ENCODE measurements around the gene MARCHF3. TPM values are rescaled to one million over a fixed set of nuclear protein-coding genes. Genes with fewer than 3 reads are reported as not detected.

The MARCHF3 gene
- total and polyA plus RNA-seq, 12 donors: 4.8 to 76.2 (median 45.9) TPM

DNA sequence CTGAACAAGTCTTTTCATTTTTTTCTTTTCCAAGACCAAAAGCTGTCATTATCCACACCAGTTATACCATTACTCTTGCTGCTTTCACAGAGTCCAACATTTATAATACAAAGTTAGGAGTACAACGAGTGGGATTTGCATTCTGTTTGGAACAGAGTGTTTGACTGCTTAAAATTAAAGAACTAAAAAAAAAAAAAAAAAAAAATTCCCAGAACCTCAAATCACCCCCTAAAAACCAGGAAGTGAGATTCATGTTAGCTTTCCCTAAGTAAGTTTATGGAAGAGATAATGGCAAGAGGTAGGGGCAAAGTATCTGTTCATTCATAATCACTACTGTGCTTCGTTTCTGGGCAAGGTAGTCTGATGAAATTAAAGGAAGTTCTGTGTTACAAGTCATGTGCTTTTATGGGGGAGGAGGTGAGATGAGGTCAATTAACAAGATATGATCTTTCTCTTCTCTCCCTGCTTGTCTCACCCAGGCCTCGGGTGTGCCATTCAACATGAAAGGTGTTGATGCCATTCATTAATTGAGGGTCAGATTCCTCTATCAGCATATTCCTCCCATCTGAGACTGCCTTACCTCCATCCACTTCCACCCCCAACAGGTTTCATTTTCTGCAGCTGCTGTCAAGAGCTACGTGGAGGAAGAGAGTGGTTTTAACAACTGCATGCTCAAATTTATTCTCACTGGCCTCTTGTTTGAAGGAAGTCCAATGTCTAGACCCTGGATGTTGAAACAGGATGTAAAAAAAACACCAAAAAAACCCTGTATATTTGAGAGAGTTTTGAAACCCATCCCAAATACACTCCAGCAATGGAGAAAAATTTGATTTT, 58.1 kb downstream of the MARCHF3 start:
- Histone ChIP-seq H3K9me3 (no peaks in the 10 kb centered on the region), H3K4me3 (no peak overlapping the region), H3K4me1 (peaks cover 11 to 58% (median 47%) of the 10 kb centered on the region in 9 donors), H3K27me3 (no peaks in the 10 kb centered on the region), H3K27ac (peak overlapping the region in 8 of 10 donors; percentile 27 to 83 (median 66)), H3K36me3 (no peaks in the 10 kb centered on the region)
- TF ChIP-seq, protein P1, sequence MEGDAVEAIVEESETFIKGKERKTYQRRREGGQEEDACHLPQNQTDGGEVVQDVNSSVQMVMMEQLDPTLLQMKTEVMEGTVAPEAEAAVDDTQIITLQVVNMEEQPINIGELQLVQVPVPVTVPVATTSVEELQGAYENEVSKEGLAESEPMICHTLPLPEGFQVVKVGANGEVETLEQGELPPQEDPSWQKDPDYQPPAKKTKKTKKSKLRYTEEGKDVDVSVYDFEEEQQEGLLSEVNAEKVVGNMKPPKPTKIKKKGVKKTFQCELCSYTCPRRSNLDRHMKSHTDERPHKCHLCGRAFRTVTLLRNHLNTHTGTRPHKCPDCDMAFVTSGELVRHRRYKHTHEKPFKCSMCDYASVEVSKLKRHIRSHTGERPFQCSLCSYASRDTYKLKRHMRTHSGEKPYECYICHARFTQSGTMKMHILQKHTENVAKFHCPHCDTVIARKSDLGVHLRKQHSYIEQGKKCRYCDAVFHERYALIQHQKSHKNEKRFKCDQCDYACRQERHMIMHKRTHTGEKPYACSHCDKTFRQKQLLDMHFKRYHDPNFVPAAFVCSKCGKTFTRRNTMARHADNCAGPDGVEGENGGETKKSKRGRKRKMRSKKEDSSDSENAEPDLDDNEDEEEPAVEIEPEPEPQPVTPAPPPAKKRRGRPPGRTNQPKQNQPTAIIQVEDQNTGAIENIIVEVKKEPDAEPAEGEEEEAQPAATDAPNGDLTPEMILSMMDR (IDR thresholded peaks at IDR 0.05): no peak
- ATAC-seq: peak in 1 of 8 donors; percentile 17
- intact Hi-C loops (cut with DNase I): loop anchor here in 4 of 10 donors (5.0 to 10.0 kb wide), 2 partner anchors 53 to 55 kb away; no protein-coding TSS in a partner anchor
- WGBS, 2 donors: 25 to 30% methylated on average over 4 of the region's 4 CpGs
- DNase-seq: no peak

DNA sequence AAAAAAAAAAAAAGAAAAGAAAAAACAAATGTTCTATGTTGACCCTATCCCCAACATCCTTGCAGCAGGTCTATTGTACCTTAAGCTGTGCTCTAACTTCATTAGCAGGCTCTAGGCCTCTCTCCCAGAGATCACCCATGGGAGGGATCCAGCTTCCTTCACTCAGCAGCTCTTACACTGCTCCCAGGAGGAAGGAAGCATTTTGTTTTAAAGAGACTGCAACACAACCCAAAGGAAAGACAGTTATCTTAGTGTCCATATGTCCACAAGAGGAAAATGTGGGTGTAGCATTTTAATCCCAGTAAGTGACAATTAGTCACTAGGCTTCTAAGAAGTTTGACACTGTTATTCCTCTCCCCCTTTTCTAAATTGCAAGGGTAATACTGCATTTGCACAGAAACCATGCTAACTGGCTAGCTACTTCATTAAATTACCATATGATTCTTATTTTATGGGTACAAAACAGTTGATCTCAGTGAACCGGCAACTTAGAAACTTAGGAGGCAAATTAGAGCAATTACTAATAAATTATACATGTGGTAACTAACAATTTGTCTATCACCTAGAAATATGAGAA, 58.8 kb downstream of the MARCHF3 start:
- ATAC-seq: peak; percentile 52 to 84 (median 75)
- peaks cover 7 to 50% (median 40%) of the 10 kb centered on the region in 9 donors for H3K4me1 ChIP-seq
- no peaks in the 10 kb centered on the region for H3K27me3 ChIP-seq
- WGBS, 2 donors: 59 to 70% methylated on average over 1 of the region's 1 CpG
- TF ChIP-seq, protein P1 (IDR thresholded peaks at IDR 0.05): no peak
- H3K36me3 ChIP-seq: no peaks in the 10 kb centered on the region
- H3K4me3 ChIP-seq: no peak overlapping the region
- DNase-seq: peak in 1 of 2 donors; percentile 29
- intact Hi-C loops (cut with DNase I): loop anchor here in 5 of 10 donors (1.0 to 10.0 kb wide), 3 partner anchors 53 to 59 kb away; partner anchors contain the start of gene MARCHF3 (in 1 of the 5)
- no peaks in the 10 kb centered on the region for H3K9me3 ChIP-seq
- H3K27ac ChIP-seq: peak overlapping the region in 8 of 10 donors; percentile 27 to 83 (median 66)

DNA sequence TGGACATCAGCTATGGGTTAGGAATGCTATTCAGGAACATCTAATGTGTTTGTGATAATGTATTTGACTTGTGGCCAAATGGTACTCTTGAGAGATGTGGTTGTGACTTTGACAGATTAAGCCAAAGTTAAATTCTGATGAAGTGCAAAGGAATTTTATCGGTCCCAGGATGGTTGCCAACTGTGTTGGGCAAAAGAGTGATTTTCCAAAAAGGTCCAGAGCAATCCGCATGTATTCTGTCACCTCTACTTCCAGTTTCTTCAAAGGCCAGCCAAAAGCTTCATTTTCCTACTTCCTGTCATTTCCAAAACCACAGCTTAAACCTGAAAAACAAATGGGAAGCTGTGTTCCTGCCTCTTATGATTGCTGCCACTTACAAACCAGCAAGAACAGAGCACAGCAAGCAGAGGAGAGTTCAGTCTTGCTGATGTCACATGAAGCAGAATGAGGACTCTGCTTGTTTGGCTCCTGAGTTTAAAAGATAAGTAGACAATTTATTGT, 59.8 kb downstream of the MARCHF3 start:
- ATAC-seq (peak; percentile 55 to 77 (median 75)), DNase-seq (peak in 1 of 2 donors; percentile 56)
- H3K27me3 ChIP-seq: no peaks in the 10 kb centered on the region
- no peak overlapping the region for H3K4me3 ChIP-seq
- intact Hi-C loops (cut with DNase I): loop anchor here in 5 of 10 donors (1.0 to 10.0 kb wide), 3 partner anchors 54 to 60 kb away; partner anchors contain the start of gene MARCHF3 (in 1 of the 5)
- 3 to 14% methylated on average over 2 of the region's 2 CpGs for whole genome bisulfite sequencing, 2 donors
- TF ChIP-seq, protein P1 (IDR thresholded peaks at IDR 0.05): no peak
- peak overlapping the region; percentile 1 to 83 (median 58) for H3K27ac ChIP-seq
- no peaks in the 10 kb centered on the region for H3K36me3 ChIP-seq
- no peaks in the 10 kb centered on the region for H3K9me3 ChIP-seq
- H3K4me1 ChIP-seq: peaks cover 7 to 47% (median 37%) of the 10 kb centered on the region in 9 donors

DNA sequence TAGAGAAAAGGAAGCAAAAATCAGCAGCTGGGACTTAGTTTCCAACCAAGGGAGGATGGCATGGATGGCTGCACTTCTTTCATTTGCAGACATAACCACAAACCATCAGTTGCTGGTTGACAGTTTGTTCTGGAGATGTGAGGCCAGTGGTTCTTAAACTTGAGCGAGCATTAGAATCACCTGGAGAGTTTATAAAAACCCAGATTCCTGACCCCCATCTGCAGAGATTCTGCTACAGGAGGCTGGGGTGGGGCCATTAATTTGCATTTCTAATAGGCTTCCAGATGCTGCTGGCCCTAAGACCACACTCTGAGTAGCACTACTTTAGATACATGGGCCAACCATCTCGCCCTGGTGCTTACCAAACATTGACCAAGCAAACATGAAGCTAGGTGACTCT, 60.8 kb downstream of the MARCHF3 start:
- Histone ChIP-seq H3K36me3 (no peaks in the 10 kb centered on the region), H3K4me1 (peaks cover 7 to 57% (median 37%) of the 10 kb centered on the region in 9 donors), H3K9me3 (no peaks in the 10 kb centered on the region), H3K27ac (peak overlapping the region in 4 of 10 donors; percentile 58 to 83 (median 76)), H3K27me3 (no peaks in the 10 kb centered on the region), H3K4me3 (no peak overlapping the region)
- 95 to 100% methylated on average over 2 of the region's 2 CpGs for WGBS, 2 donors
- DNase-seq (no peak), ATAC-seq (no peak)
- intact Hi-C loops (cut with DNase I): loop anchor here in 2 of 10 donors (5.0 to 10.0 kb wide), 2 partner anchors 43 to 55 kb away; no protein-coding TSS in a partner anchor
- TF ChIP-seq, protein P1 (IDR thresholded peaks at IDR 0.05): no peak
